OCI-LY7 (cell line): Measurements from ENCODE around the gene IQSEC2. TPM values are rescaled to one million over a fixed set of nuclear protein-coding genes. Genes with fewer than 3 reads are reported as not detected.

Source experiments
- BruUV-seq: library from RNA; stranded (reverse); fragments of 400-500 nt; replicated peaks from 2 replicates; lab custom pipeline; 2021; lab: Mats Ljungman, UMichigan
- CTCF ChIA-PET: fragments of 300-600 bp; sonication (Branson Sonifier 250); formaldehyde crosslinking; loops from one replicate; lab custom pipeline; 2022; ENCODE audit warnings: antibody characterized with exemption; ENCODE audit not compliant: unreplicated experiment; lab: Charles Lee
- POLR2A ChIA-PET: fragments of 300-600 bp; sonication (Branson Sonifier 250); formaldehyde crosslinking; loops from one replicate; lab custom pipeline; 2022; ENCODE audit warnings: antibody characterized with exemption; lab: Charles Lee
- DNase-seq: peaks from one replicate; pipeline ENCODE4 v3.0.0-alpha.2; 2015; ENCODE audit warnings: low spot score
- H2AFZ ChIP-seq: fragments of 200-600 bp; sonication (generic), shearing (Covaris generic); 2 replicates; pipeline ENCODE4 v1.6.1; 2014; ENCODE audit warnings: mild to moderate bottlenecking, antibody characterized with exemption, low read length, moderate library complexity
- H3K27ac ChIP-seq: fragments of 200-600 bp; sonication (generic); 2 replicates; pipeline ENCODE4 v1.5.1; 2014; ENCODE audit warnings: mixed run types, low read depth, mild to moderate bottlenecking, moderate library complexity, low read length, inconsistent platforms; ENCODE audit not compliant: poor library complexity, severe bottlenecking
- H3K36me3 ChIP-seq: fragments of 200-600 bp; sonication (generic); 2 replicates; pipeline ENCODE4 v1.6.1; 2014; ENCODE audit warnings: mild to moderate bottlenecking, antibody characterized with exemption, low read length, moderate library complexity, mixed read lengths; ENCODE audit not compliant: insufficient read depth
- H3K4me1 ChIP-seq: fragments of 200-600 bp; sonication (generic); 2 replicates; pipeline ENCODE4 v1.5.1; 2014; ENCODE audit warnings: mild to moderate bottlenecking, low read length; ENCODE audit not compliant: insufficient read depth, poor library complexity, severe bottlenecking
- H3K4me2 ChIP-seq: fragments of 200-600 bp; sonication (generic); 2 replicates; pipeline ENCODE4 v1.6.1; 2014; ENCODE audit warnings: mild to moderate bottlenecking, low read length
- H3K4me3 ChIP-seq: fragments of 200-600 bp; sonication (generic); 2 replicates; pipeline ENCODE4 v1.5.1; 2014; ENCODE audit warnings: mild to moderate bottlenecking, low read depth, low read length; ENCODE audit not compliant: poor library complexity, severe bottlenecking
- H3K79me2 ChIP-seq: fragments of 200-600 bp; sonication (generic); 2 replicates; pipeline ENCODE4 v1.6.1; 2016; ENCODE audit warnings: low read depth, mild to moderate bottlenecking, low read length, moderate library complexity, mixed read lengths; ENCODE audit not compliant: insufficient read depth
- H3K9me2 ChIP-seq: fragments of 200-600 bp; sonication (generic); 2 replicates; pipeline ENCODE4 v1.6.1; 2016; ENCODE audit warnings: mild to moderate bottlenecking, low read length, mixed read lengths; ENCODE audit not compliant: insufficient read depth
- H3K9me3 ChIP-seq: fragments of 200-600 bp; sonication (generic); 2 replicates; pipeline ENCODE4 v1.6.1; 2014; ENCODE audit warnings: mild to moderate bottlenecking, mixed run types, low read length, mixed read lengths
- H4K20me1 ChIP-seq: fragments of 200-600 bp; sonication (generic); 2 replicates; pipeline ENCODE4 v1.6.1; 2014; ENCODE audit warnings: mild to moderate bottlenecking, antibody characterized with exemption, low read length, moderate library complexity, mixed read lengths; ENCODE audit not compliant: insufficient read depth
- CTCF ChIP-seq: fragments of 200-600 bp; sonication (generic); conservative IDR thresholded peaks from 2 replicates; pipeline ENCODE4 v1.5.1; 2014; ENCODE audit warnings: mild to moderate bottlenecking, antibody characterized with exemption, low read length, moderate library complexity, mixed read lengths
- EZH2phosphoT487 ChIP-seq: fragments of 200-600 bp; sonication (generic); IDR thresholded peaks from 2 replicates; pipeline ENCODE4 v1.6.1; 2018; ENCODE audit warnings: low read depth, borderline replicate concordance, mild to moderate bottlenecking, mixed run types, antibody characterized with exemption, low read length, moderate library complexity, mixed read lengths
- intact Hi-C: fragments of 100-400 bp; cut with micrococcal nuclease; formaldehyde crosslinking; loops from one replicate; pipeline ENCODE4 v1.10.0; 2022; ENCODE audit not compliant: unreplicated experiment
- total RNA-seq, 2 experiments: library from RNA; depleted of rRNA in 1 of 2; stranded (reverse); fragments of >200 nt in 1 of 2; shearing (Covaris generic) in 1 of 2; gene quantifications; 2 replicates each; pipeline ENCODE4 v1.2.3, GENCODE V29; 2014 to 2022

IQSEC2 gene
- total RNA-seq, 2 experiments from 2014 or later = not detected

- no peak for DNase-seq
- H4K20me1 ChIP-seq = no peaks in the 10 kb centered on the region
- no peaks in the 10 kb centered on the region for H3K36me3 ChIP-seq
- no peak overlapping the region for H2AFZ ChIP-seq
- H3K27ac ChIP-seq = no peak overlapping the region
- H3K9me3 ChIP-seq = no peaks in the 10 kb centered on the region
- ChIA-PET CTCF (no interaction called here), POLR2A (no interaction called here)
- BruUV-seq = no TSS peak
- no peak overlapping the region for H3K4me3 ChIP-seq
- H3K9me2 ChIP-seq = no peaks in the 10 kb centered on the region
- intact Hi-C loops = no loop called here
- no peak overlapping the region for H3K4me2 ChIP-seq
- H3K79me2 ChIP-seq = no peaks in the 10 kb centered on the region
- H3K4me1 ChIP-seq = no peaks in the 10 kb centered on the region
- no peak for TF ChIP-seq EZH2phosphoT487
- no peak for TF ChIP-seq CTCF
Measured at GRCh38 chrX:53324085-53324484, 42.7 kb upstream of the IQSEC2 start.

GRCh38 chrX:53323196-53323595 is 41.8 kb upstream of the IQSEC2 start:
- H2AFZ ChIP-seq = no peak overlapping the region
- H3K4me3 ChIP-seq = no peak overlapping the region
- no peaks in the 10 kb centered on the region for H3K9me2 ChIP-seq
- H4K20me1 ChIP-seq = no peaks in the 10 kb centered on the region
- ChIA-PET CTCF (no interaction called here), POLR2A (no interaction called here)
- TF ChIP-seq EZH2phosphoT487 = no peak
- intact Hi-C loops = no loop called here
- DNase-seq = no peak
- no peak overlapping the region for H3K4me2 ChIP-seq
- H3K79me2 ChIP-seq = no peaks in the 10 kb centered on the region
- no peaks in the 10 kb centered on the region for H3K4me1 ChIP-seq
- H3K27ac ChIP-seq = no peak overlapping the region
- BruUV-seq = no TSS peak
- H3K9me3 ChIP-seq = no peaks in the 10 kb centered on the region
- no peaks in the 10 kb centered on the region for H3K36me3 ChIP-seq

GRCh38 chrX:53321943-53322497 is 40.6 kb upstream of the IQSEC2 start:
- Histone ChIP-seq H2AFZ (no peak overlapping the region), H3K27ac (no peak overlapping the region), H3K4me1 (no peaks in the 10 kb centered on the region), H4K20me1 (no peaks in the 10 kb centered on the region), H3K9me2 (no peaks in the 10 kb centered on the region), H3K4me3 (no peak overlapping the region), H3K79me2 (no peaks in the 10 kb centered on the region), H3K4me2 (no peak overlapping the region), H3K9me3 (no peaks in the 10 kb centered on the region), H3K36me3 (no peaks in the 10 kb centered on the region)
- no peak for DNase-seq
- CTCF ChIA-PET = interaction anchor here (0.8 kb wide), 1 partner anchor 8 kb away, joined by 3 read pairs; no protein-coding TSS in a partner anchor
- POLR2A ChIA-PET = no interaction called here
- TF ChIP-seq CTCF (no peak), EZH2phosphoT487 (no peak)
- no TSS peak for BruUV-seq
- intact Hi-C loops = no loop called here
